Posterior cingulate gyrus (tissue), 11 donors: ENCODE results near the gene MTMR3.
"Not testable (repeated sequence)": the region's sequence is repeated elsewhere in the genome, so short reads cannot be mapped to it uniquely, and the experiment has no call there.

Experiments used
- DNase-seq, 10 donors: peaks; one replicate each; pipeline versions ENCODE4 v3.0.0 to v3.0.0-alpha.2; 2020 to 2021; ENCODE audit warnings: mixed read lengths in 3 of 10
- intact Hi-C: fragments of 100-400 bp; cut with DNase I; formaldehyde crosslinking; loops from one replicate; pipeline ENCODE4 v1.15.1; 2023

The MTMR3 gene

GRCh38 chr22:29951791-29952413 lies 68.9 kb downstream of the MTMR3 start:
- no peak for DNase-seq
- intact Hi-C loops: no loop called here

GRCh38 chr22:29954203-29954855 lies 71.4 kb downstream of the MTMR3 start:
- DNase-seq: no peak
- intact Hi-C loops: no loop called here

GRCh38 chr22:29956680-29957079 lies 73.7 kb downstream of the MTMR3 start:
- no peak for DNase-seq
- intact Hi-C loops: no loop called here

GRCh38 chr22:29958170-29958569 lies 75.2 kb downstream of the MTMR3 start:
- intact Hi-C loops: no loop called here
- DNase-seq: no peak

- no peak for DNase-seq
- intact Hi-C loops: no loop called here
Observed at GRCh38 chr22:29964776-29965175, 81.8 kb downstream of the MTMR3 start.

- intact Hi-C loops: no loop called here
- no peak for DNase-seq
Observed at GRCh38 chr22:29967461-29967860, 84.5 kb downstream of the MTMR3 start.

GRCh38 chr22:29971607-29972006 lies 88.6 kb downstream of the MTMR3 start:
- no peak for DNase-seq
- intact Hi-C loops: no loop called here

- intact Hi-C loops: no loop called here
- no peak for DNase-seq
Observed at GRCh38 chr22:29972121-29972520, 89.1 kb downstream of the MTMR3 start.

GRCh38 chr22:29973269-29973668 lies 90.3 kb downstream of the MTMR3 start:
- no peak for DNase-seq
- intact Hi-C loops: no loop called here

GRCh38 chr22:29973680-29974079 lies 90.7 kb downstream of the MTMR3 start:
- DNase-seq, intact Hi-C loops: not testable (repeated sequence)

GRCh38 chr22:29975494-29975893 lies 92.5 kb downstream of the MTMR3 start:
- DNase-seq: no peak
- intact Hi-C loops: no loop called here

- intact Hi-C loops: no loop called here
- DNase-seq: no peak
Observed at GRCh38 chr22:29977107-29977506, 94.1 kb downstream of the MTMR3 start.

GRCh38 chr22:29979777-29980321 lies 96.9 kb downstream of the MTMR3 start:
- intact Hi-C loops: no loop called here
- DNase-seq: no peak

- DNase-seq: no peak
- intact Hi-C loops: no loop called here
Observed at GRCh38 chr22:29983296-29983917, 100.4 kb downstream of the MTMR3 start.

GRCh38 chr22:29985912-29986311 lies 102.9 kb downstream of the MTMR3 start:
- DNase-seq: no peak

GRCh38 chr22:29987137-29987536 lies 104.2 kb downstream of the MTMR3 start:
- peak in 6 of 10 donors; percentile 25 to 89 (median 35) for DNase-seq
- intact Hi-C loops: no loop called here

More at GRCh38 chr22:29985912-29986311, 102.9 kb downstream of the MTMR3 start:
- intact Hi-C loops: no loop called here

- intact Hi-C loops: no loop called here
- DNase-seq: no peak
Observed at GRCh38 chr22:29988719-29989118, 105.7 kb downstream of the MTMR3 start.

GRCh38 chr22:29989446-29989845 lies 106.5 kb downstream of the MTMR3 start:
- intact Hi-C loops: no loop called here
- DNase-seq: no peak

GRCh38 chr22:29992341-29993275 lies 109.6 kb downstream of the MTMR3 start:
- DNase-seq: no peak
- intact Hi-C loops: no loop called here

GRCh38 chr22:29994027-29994715 lies 111.2 kb downstream of the MTMR3 start:
- intact Hi-C loops: no loop called here

More at GRCh38 chr22:29994027-29994715, 111.2 kb downstream of the MTMR3 start:
- DNase-seq: no peak
